DND-41 (cell line): ENCODE data around the gene MRTFA.
"Not testable (repeated sequence)": the region's sequence is repeated elsewhere in the genome, so short reads cannot be mapped to it uniquely, and the experiment has no call there.

Source experiments
- ATAC-seq: fragments of 200-7000 bp; cut with Tn5 transposase; 3 replicates; pipeline ENCODE4 v1.9.1; 2021; ENCODE audit warnings: low read depth; ENCODE audit not compliant: insufficient read depth
- DNase-seq: peaks from one replicate; pipeline ENCODE4 v3.0.0-alpha.2; 2020
- H2AFZ ChIP-seq: 2 replicates; pipeline ENCODE4 v1.6.0; 2012; ENCODE audit warnings: low read depth, low read length
- H3K27ac ChIP-seq: 2 replicates; pipeline ENCODE4 v1.5.1; 2012; ENCODE audit warnings: low read length, inconsistent platforms
- H3K27me3 ChIP-seq: fragments of 200-600 bp; sonication (generic); 2 replicates; pipeline ENCODE4 v1.6.0; 2012; ENCODE audit warnings: low read length, mild to moderate bottlenecking, inconsistent platforms; ENCODE audit not compliant: insufficient read depth, poor library complexity
- H3K36me3 ChIP-seq: 2 replicates; pipeline ENCODE4 v1.5.1; 2012; ENCODE audit warnings: low read length, inconsistent platforms; ENCODE audit not compliant: insufficient read depth
- H3K4me1 ChIP-seq: 2 replicates; pipeline ENCODE4 v1.5.1; 2012; ENCODE audit warnings: mild to moderate bottlenecking, low read length; ENCODE audit not compliant: insufficient read depth
- H3K4me2 ChIP-seq: 2 replicates; pipeline ENCODE4 v1.6.0; 2012; ENCODE audit warnings: mild to moderate bottlenecking, moderate library complexity, low read length, inconsistent platforms; ENCODE audit not compliant: insufficient read depth
- H3K4me3 ChIP-seq, 2 experiments: fragments of 200-600 bp in 1 of 2; shearing (Covaris generic) in 1 of 2; 2 replicates each; pipeline ENCODE4 v1.5.1; 2012 to 2016; ENCODE audit warnings: inconsistent platforms in 2 of 2, low read length in 2 of 2, mild to moderate bottlenecking in 2 of 2, low read depth in 1 of 2, moderate library complexity in 1 of 2
- H3K79me2 ChIP-seq: 2 replicates; pipeline ENCODE4 v1.6.0; 2012; ENCODE audit warnings: low read length, inconsistent platforms; ENCODE audit not compliant: insufficient read depth
- H3K9ac ChIP-seq: 2 replicates; pipeline ENCODE4 v1.6.0; 2012; ENCODE audit warnings: low read depth, mild to moderate bottlenecking, inconsistent platforms, low read length, moderate library complexity
- H3K9me3 ChIP-seq: 2 replicates; pipeline ENCODE4 v1.5.1; 2012; ENCODE audit warnings: low read length, moderate library complexity, mild to moderate bottlenecking, inconsistent platforms; ENCODE audit not compliant: insufficient read depth, severe bottlenecking
- H4K20me1 ChIP-seq: 2 replicates; pipeline ENCODE4 v1.6.0; 2012; ENCODE audit warnings: low read length; ENCODE audit not compliant: insufficient read depth
- CTCF ChIP-seq: IDR thresholded peaks from 2 replicates; pipeline ENCODE4 v1.5.1; 2012; ENCODE audit warnings: borderline replicate concordance, low read length, moderate library complexity, mild to moderate bottlenecking; ENCODE audit not compliant: poor library complexity, severe bottlenecking; ENCODE audit errors: extremely low read depth
- EZH2 ChIP-seq: IDR thresholded peaks from 3 replicates; pipeline ENCODE4 v1.6.1; 2012; ENCODE audit warnings: borderline replicate concordance, low read depth, mild to moderate bottlenecking, moderate library complexity, low read length, inconsistent platforms; ENCODE audit not compliant: severe bottlenecking

MRTFA gene

GRCh38 chr22:40655941-40656340 lies 19.4 kb upstream of the MRTFA start:
- not testable (repeated sequence) for H3K36me3 ChIP-seq, H4K20me1 ChIP-seq, H3K4me2 ChIP-seq, H3K4me3 ChIP-seq, DNase-seq, ATAC-seq, H3K79me2 ChIP-seq, H3K4me1 ChIP-seq, H3K27me3 ChIP-seq, H3K9ac ChIP-seq, H3K27ac ChIP-seq, H2AFZ ChIP-seq, H3K9me3 ChIP-seq

- H3K4me1 ChIP-seq: no peaks in the 10 kb centered on the region
- H4K20me1 ChIP-seq: no peaks in the 10 kb centered on the region
- H3K27me3 ChIP-seq: no peaks in the 10 kb centered on the region
- H3K9ac ChIP-seq: no peak overlapping the region
- H3K79me2 ChIP-seq: no peaks in the 10 kb centered on the region
- H3K4me3 ChIP-seq: no peak overlapping the region
- ATAC-seq (peak; percentile 45; the same call in 1 of the 3 replicates), DNase-seq (no peak)
- no peak overlapping the region for H3K4me2 ChIP-seq
- H3K27ac ChIP-seq: no peak overlapping the region
- no peaks in the 10 kb centered on the region for H3K36me3 ChIP-seq
- TF ChIP-seq EZH2: no peak
- TF ChIP-seq CTCF: peak; percentile 46
- H2AFZ ChIP-seq: no peak overlapping the region
- no peaks in the 10 kb centered on the region for H3K9me3 ChIP-seq
Observed at GRCh38 chr22:40654522-40655167, 18.1 kb upstream of the MRTFA start.

- no peak overlapping the region for H3K27ac ChIP-seq
- no peak overlapping the region for H3K4me2 ChIP-seq
Observed at GRCh38 chr22:40653361-40653760, 16.8 kb upstream of the MRTFA start.

More at GRCh38 chr22:40653361-40653760, 16.8 kb upstream of the MRTFA start:
- no peak overlapping the region for H2AFZ ChIP-seq
- no peaks in the 10 kb centered on the region for H3K9me3 ChIP-seq
- TF ChIP-seq CTCF: no peak
- TF ChIP-seq EZH2: no peak
- DNase-seq (no peak), ATAC-seq (no peak)
- no peak overlapping the region for H3K4me3 ChIP-seq
- H3K36me3 ChIP-seq: no peaks in the 10 kb centered on the region
- no peak overlapping the region for H3K9ac ChIP-seq
- H4K20me1 ChIP-seq: no peaks in the 10 kb centered on the region
- H3K79me2 ChIP-seq: no peaks in the 10 kb centered on the region
- no peaks in the 10 kb centered on the region for H3K4me1 ChIP-seq
- H3K27me3 ChIP-seq: no peaks in the 10 kb centered on the region
